Inflammatory macrophage treated with lipopolysaccharide for 1 hour (primary cell): Measurements from ENCODE around the gene ZNF10.
A peak's percentile ranks its signal among the peaks of the same experiment; 100 is the strongest.

ENCODE experiments used
- DNase-seq, 2 donors: peaks; one replicate each; pipeline ENCODE4 v3.0.0-alpha.2; 2020 to 2022

ZNF10 gene

GRCh38 chr12:133130038-133130807 lies at the start of gene ZNF10, which contains the start of gene ZNF891:
ZNF10 (plus strand) TSS chr12:133130627; CDS start chr12:133144493, 13,866 bp downstream.
ZNF891 (minus strand) TSS chr12:133130274; CDS start chr12:133121918, 8,356 bp downstream.
- peak; percentile 84 to 90 for DNase-seq

GRCh38 chr12:133081159-133081780 lies 49.2 kb upstream of the ZNF10 start:
- DNase-seq, result no peak

GRCh38 chr12:133083345-133083744 lies 47.1 kb upstream of the ZNF10 start:
- DNase-seq, result no peak

GRCh38 chr12:133105620-133106019 lies 24.8 kb upstream of the ZNF10 start:
- DNase-seq, result no peak

- no peak for DNase-seq
These were observed 24.2 kb upstream of the ZNF10 start for GRCh38 chr12:133106253-133106652.

- no peak for DNase-seq
These were observed 23.3 kb upstream of the ZNF10 start for GRCh38 chr12:133107121-133107520.

- DNase-seq, result no peak
These were observed 22.3 kb upstream of the ZNF10 start for GRCh38 chr12:133108150-133108549.

- DNase-seq, result no peak
These were observed 9.8 kb upstream of the ZNF10 start for GRCh38 chr12:133120385-133121191.

- DNase-seq, result no peak
These were observed 5.8 kb upstream of the ZNF10 start for GRCh38 chr12:133124674-133125073.

GRCh38 chr12:133129368-133130037 lies 924 bp upstream of the ZNF10 start:
- DNase-seq, result no peak

- peak in 1 of 2 donors; percentile 3 for DNase-seq
These were observed 341 bp downstream of the ZNF10 start for GRCh38 chr12:133130808-133131128.

GRCh38 chr12:133135747-133136146 lies 5.3 kb downstream of the ZNF10 start:
- DNase-seq, result no peak

GRCh38 chr12:133145981-133146380 lies 15.6 kb downstream of the ZNF10 start:
- DNase-seq, result no peak

- no peak for DNase-seq
These were observed 25.8 kb downstream of the ZNF10 start for GRCh38 chr12:133156125-133156690.

GRCh38 chr12:133165776-133166175 lies 35.3 kb downstream of the ZNF10 start:
- DNase-seq, result no peak

GRCh38 chr12:133172491-133172890 lies 42.1 kb downstream of the ZNF10 start:
- DNase-seq, result no peak

GRCh38 chr12:133174901-133175300 lies 44.5 kb downstream of the ZNF10 start:
- no peak for DNase-seq

- DNase-seq, result no peak
These were observed 50.2 kb downstream of the ZNF10 start for GRCh38 chr12:133180669-133181068.

GRCh38 chr12:133181238-133181959 lies 51.0 kb downstream of the ZNF10 start, which contains the start of gene ZNF268:
ZNF268 (plus strand) TSS chr12:133181495; CDS start chr12:133181998, 503 bp downstream.
- peak; percentile 90 to 99 for DNase-seq

GRCh38 chr12:133190176-133190575 lies 59.7 kb downstream of the ZNF10 start:
- DNase-seq, result no peak

GRCh38 chr12:133192847-133193246 lies 62.4 kb downstream of the ZNF10 start:
- no peak for DNase-seq

- DNase-seq, result no peak
These were observed 71.5 kb downstream of the ZNF10 start for GRCh38 chr12:133201888-133202287.
